GM12801 (cell line): ENCODE data around the gene SGPP1.

ENCODE experiments used
- TF ChIP-seq, protein P1 (sequence below): IDR thresholded peaks from one replicate; pipeline ENCODE4 v1.5.1; 2011; ENCODE audit warnings: control low read depth; ENCODE audit not compliant: insufficient read length; ENCODE audit errors: extremely low read depth

SGPP1 gene

GRCh38 chr14:63652406-63652805, 75.5 kb downstream of the SGPP1 start:
- TF ChIP-seq, protein P1, sequence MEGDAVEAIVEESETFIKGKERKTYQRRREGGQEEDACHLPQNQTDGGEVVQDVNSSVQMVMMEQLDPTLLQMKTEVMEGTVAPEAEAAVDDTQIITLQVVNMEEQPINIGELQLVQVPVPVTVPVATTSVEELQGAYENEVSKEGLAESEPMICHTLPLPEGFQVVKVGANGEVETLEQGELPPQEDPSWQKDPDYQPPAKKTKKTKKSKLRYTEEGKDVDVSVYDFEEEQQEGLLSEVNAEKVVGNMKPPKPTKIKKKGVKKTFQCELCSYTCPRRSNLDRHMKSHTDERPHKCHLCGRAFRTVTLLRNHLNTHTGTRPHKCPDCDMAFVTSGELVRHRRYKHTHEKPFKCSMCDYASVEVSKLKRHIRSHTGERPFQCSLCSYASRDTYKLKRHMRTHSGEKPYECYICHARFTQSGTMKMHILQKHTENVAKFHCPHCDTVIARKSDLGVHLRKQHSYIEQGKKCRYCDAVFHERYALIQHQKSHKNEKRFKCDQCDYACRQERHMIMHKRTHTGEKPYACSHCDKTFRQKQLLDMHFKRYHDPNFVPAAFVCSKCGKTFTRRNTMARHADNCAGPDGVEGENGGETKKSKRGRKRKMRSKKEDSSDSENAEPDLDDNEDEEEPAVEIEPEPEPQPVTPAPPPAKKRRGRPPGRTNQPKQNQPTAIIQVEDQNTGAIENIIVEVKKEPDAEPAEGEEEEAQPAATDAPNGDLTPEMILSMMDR, result no peak

- TF ChIP-seq, protein P1, result no peak
These were observed 77.5 kb downstream of the SGPP1 start for GRCh38 chr14:63650256-63650952.

DNA sequence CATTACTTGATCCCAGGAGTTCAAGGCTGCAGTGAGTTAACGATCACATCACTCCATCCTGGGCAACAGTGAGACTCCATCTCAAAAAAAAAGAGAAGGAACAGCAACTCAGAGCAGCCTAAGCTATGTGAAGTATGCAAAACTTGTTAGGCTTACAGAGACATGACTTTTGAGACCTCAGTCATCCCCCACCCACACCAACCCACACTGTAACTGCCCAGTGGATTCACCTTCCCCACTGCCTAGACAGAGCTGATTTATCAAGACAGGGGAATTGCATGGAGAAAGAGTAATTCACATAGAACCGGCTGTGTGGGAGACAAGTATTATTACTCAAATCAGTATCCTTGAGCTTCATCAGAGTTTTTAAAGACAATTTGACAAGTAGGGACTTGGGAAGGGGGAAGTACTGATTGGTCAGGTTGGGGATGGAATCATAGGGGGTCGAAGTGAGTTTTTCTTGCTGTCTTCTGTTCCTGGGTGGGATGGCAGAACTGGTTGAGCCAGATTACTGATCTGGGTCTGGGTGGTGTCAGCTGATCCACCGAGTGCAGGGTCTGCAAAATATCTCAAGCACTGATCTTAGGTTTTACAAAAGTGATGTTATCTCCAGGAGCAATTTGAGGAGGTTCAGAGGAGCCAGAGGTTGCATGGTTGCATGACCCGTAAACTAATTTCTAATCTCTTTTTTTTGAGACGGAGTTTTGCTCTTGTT, 80.0 kb downstream of the SGPP1 start:
- TF ChIP-seq, protein P1, result no peak

DNA sequence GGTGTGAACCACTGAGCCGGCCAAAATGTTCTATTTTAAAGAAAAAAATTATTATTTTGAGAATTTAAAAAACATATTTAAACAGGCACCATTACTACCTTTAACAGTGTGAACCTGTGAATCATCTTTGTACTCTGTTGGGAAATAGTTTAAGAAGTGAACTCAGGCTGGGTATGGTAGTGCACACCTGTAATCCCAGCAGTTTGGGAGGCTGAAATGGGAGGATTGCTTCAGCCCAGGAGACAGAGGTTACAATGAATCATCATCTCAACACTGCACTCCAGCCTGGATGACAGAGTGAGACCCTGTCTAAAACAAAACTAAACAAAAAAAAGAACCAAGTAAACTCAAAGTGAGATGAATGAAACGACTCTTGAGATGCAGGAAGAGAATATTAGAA, 83.1 kb downstream of the SGPP1 start:
- TF ChIP-seq, protein P1, result no peak

GRCh38 chr14:63642656-63643382, 85.0 kb downstream of the SGPP1 start:
- TF ChIP-seq, protein P1, result no peak

DNA sequence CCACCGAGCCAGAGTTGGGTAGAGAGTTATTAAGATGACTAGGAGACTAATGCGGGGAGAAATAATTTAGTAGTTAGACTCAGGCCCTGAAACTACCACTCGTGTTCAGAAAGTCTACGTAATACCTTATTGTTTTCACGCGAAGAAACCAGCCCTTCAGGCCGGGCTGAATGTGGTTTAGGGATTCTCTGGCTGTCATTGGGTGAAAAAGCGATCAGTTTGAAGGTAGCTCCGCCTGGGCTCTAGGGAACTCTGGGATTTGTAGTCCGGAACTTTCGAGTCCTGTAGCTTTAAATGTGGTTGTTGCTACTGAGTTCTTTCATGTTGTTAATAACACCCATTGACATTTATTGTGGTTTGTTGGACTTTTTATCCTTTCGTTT, 85.6 kb downstream of the SGPP1 start:
- TF ChIP-seq, protein P1, result no peak

GRCh38 chr14:63641473-63642228, 86.2 kb downstream of the SGPP1 start, which contains the start of gene WDR89:
TSS of gene WDR89 (minus strand) at chr14:63641871. CDS start at chr14:63599942, 41,929 bp downstream.
- TF ChIP-seq, protein P1, result no peak
